HepG2 (cell line): ENCODE data around the gene THADA. TPM values are rescaled to one million over a fixed set of nuclear protein-coding genes. Genes with fewer than 3 reads are reported as not detected.

Source experiments
- HOMEZ ChIP-seq: IDR thresholded peaks from 2 replicates; pipeline ENCODE4 v1.6.1; 2016; ENCODE audit warnings: low read depth
- ISX ChIP-seq: sonication (generic); formaldehyde crosslinking; conservative IDR thresholded peaks from 2 replicates; pipeline ENCODE4 v1.5.0; 2020; ENCODE audit warnings: missing genetic modification reagents
- NPAS2 ChIP-seq: sonication (generic); formaldehyde crosslinking; IDR thresholded peaks from 2 replicates; pipeline ENCODE4 v1.8.0; 2022; ENCODE audit warnings: mild to moderate bottlenecking, missing genetic modification reagents, borderline replicate concordance
- SP2 ChIP-seq: sonication (generic); formaldehyde crosslinking; IDR thresholded peaks from 2 replicates; pipeline ENCODE4 v1.5.1; 2020; ENCODE audit warnings: mild to moderate bottlenecking, missing genetic modification reagents
- TAF1 ChIP-seq: sonication (generic); formaldehyde crosslinking; IDR thresholded peaks from 2 replicates; pipeline ENCODE4 v1.4.0; 2020; ENCODE audit warnings: missing genetic modification reagents
- USF2 ChIP-seq, 2 experiments: sonication (generic) in 1 of 2; formaldehyde crosslinking in 1 of 2; IDR thresholded peaks; 2 replicates each; pipeline versions ENCODE4 v1.5.1 to v1.6.1; 2011 to 2020; ENCODE audit warnings: borderline replicate concordance in 1 of 2, low read depth in 1 of 2, low read length in 1 of 2, mild to moderate bottlenecking in 1 of 2, missing genetic modification reagents in 1 of 2, moderate library complexity in 1 of 2
- ZNF607 ChIP-seq: sonication (generic); formaldehyde crosslinking; IDR thresholded peaks from 2 replicates; pipeline ENCODE4 v1.5.1; 2020; ENCODE audit warnings: missing genetic modification reagents, mild to moderate bottlenecking, borderline replicate concordance
- ZNF619 ChIP-seq: sonication (generic); formaldehyde crosslinking; IDR thresholded peaks from 2 replicates; pipeline ENCODE4 v1.4.0; 2020; ENCODE audit warnings: mild to moderate bottlenecking, missing genetic modification reagents
- ZNF644 ChIP-seq: IDR thresholded peaks from 2 replicates; pipeline ENCODE4 v1.6.1; 2016; ENCODE audit warnings: low read depth
- ZNF782 ChIP-seq: sonication (generic); formaldehyde crosslinking; IDR thresholded peaks from 2 replicates; pipeline ENCODE4 v1.4.0; 2020; ENCODE audit warnings: missing genetic modification reagents, mild to moderate bottlenecking, borderline replicate concordance
- ZSCAN31 ChIP-seq: sonication (generic); formaldehyde crosslinking; IDR thresholded peaks from 2 replicates; pipeline ENCODE4 v1.5.0; 2020; ENCODE audit warnings: low read depth, mild to moderate bottlenecking, missing genetic modification reagents
- polyA plus RNA-seq, 8 experiments: library from polyadenylated mRNA; depleted of rRNA in 3 of 8; stranded (reverse) in 7 of 8; unstranded in 1 of 8; fragments of >200 nt; fragmentation: Illumina TruSeq in 4 of 8; extraction: Trizol in 4 of 8; gene quantifications; 2 replicates each; pipeline versions ENCODE4 v1.2.1 to v1.2.3, GENCODE V29; 2011 to 2016; ENCODE audit warnings: low read depth in 4 of 8, missing spikeins in 1 of 8, mixed read lengths in 1 of 8; ENCODE audit not compliant: insufficient read depth in 1 of 8
- total RNA-seq, 5 experiments: library from RNA; depleted of rRNA; stranded (reverse); fragments of >200 nt; fragmentation: Illumina TruSeq; extraction: Trizol; gene quantifications; 2 replicates each; pipeline ENCODE4 v1.2.3, GENCODE V29; 2016; ENCODE audit warnings: low read depth in 1 of 5
- TF ChIP-seq, protein P1 (sequence below): sonication (generic); formaldehyde crosslinking; IDR thresholded peaks from 2 replicates; pipeline ENCODE4 v1.4.0; 2020; ENCODE audit warnings: missing genetic modification reagents, mild to moderate bottlenecking, borderline replicate concordance
- TF ChIP-seq, protein P2 (sequence below): sonication (generic); formaldehyde crosslinking; IDR thresholded peaks from 2 replicates; pipeline ENCODE4 v1.4.0; 2020; ENCODE audit warnings: missing genetic modification reagents, borderline replicate concordance
- TF ChIP-seq, protein P3 (sequence below): fragments of 450-650 bp; IDR thresholded peaks from 2 replicates; pipeline ENCODE4 v1.6.1; 2017; ENCODE audit warnings: mild to moderate bottlenecking

The THADA gene
- total and polyA plus RNA-seq, 2 of the 13 experiments (the other 11 are each of a cell fraction or from before 2014, with no cell fraction given) = 12.7 to 21.7 TPM

GRCh38 chr2:43224131-43224570 lies 371.7 kb downstream of the THADA start (continued):
- TF ChIP-seq, protein P1, sequence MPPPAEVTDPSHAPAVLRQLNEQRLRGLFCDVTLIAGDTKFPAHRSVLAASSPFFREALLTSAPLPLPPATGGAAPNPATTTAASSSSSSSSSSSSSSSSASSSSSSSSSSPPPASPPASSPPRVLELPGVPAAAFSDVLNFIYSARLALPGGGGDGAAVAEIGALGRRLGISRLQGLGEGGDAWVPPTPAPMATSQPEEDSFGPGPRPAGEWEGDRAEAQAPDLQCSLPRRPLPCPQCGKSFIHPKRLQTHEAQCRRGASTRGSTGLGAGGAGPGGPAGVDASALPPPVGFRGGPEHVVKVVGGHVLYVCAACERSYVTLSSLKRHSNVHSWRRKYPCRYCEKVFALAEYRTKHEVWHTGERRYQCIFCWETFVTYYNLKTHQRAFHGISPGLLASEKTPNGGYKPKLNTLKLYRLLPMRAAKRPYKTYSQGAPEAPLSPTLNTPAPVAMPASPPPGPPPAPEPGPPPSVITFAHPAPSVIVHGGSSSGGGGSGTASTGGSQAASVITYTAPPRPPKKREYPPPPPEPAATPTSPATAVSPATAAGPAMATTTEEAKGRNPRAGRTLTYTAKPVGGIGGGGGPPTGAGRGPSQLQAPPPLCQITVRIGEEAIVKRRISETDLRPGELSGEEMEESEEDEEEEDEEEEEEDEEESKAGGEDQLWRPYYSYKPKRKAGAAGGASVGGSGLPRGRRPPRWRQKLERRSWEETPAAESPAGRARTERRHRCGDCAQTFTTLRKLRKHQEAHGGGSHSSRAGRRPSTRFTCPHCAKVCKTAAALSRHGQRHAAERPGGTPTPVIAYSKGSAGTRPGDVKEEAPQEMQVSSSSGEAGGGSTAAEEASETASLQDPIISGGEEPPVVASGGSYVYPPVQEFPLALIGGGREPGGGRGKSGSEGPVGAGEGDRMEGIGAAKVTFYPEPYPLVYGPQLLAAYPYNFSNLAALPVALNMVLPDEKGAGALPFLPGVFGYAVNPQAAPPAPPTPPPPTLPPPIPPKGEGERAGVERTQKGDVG (CRISPR knock-in tag) = no peak
- TF ChIP-seq ZNF607 (CRISPR knock-in tag) (no peak), ZSCAN31 (CRISPR knock-in tag) (no peak), ZNF619 (CRISPR knock-in tag) (no peak), ZNF644 (CRISPR knock-in tag) (no peak), TAF1 (peak; percentile 59; the same call in 1 of the 2 replicates), ISX (CRISPR knock-in tag) (no peak), NPAS2 (CRISPR knock-in tag) (no peak), SP2 (CRISPR knock-in tag) (no peak), HOMEZ (CRISPR knock-in tag) (no peak), ZNF782 (CRISPR knock-in tag) (no peak), USF2 (IDR thresholded peaks at IDR 0.05; ENCODE audit: low read depth, low read length) (no peak), USF2 (CRISPR knock-in tag; IDR thresholded peaks at IDR 0.05; ENCODE audit: borderline replicate concordance) (no peak)
- TF ChIP-seq, protein P2, sequence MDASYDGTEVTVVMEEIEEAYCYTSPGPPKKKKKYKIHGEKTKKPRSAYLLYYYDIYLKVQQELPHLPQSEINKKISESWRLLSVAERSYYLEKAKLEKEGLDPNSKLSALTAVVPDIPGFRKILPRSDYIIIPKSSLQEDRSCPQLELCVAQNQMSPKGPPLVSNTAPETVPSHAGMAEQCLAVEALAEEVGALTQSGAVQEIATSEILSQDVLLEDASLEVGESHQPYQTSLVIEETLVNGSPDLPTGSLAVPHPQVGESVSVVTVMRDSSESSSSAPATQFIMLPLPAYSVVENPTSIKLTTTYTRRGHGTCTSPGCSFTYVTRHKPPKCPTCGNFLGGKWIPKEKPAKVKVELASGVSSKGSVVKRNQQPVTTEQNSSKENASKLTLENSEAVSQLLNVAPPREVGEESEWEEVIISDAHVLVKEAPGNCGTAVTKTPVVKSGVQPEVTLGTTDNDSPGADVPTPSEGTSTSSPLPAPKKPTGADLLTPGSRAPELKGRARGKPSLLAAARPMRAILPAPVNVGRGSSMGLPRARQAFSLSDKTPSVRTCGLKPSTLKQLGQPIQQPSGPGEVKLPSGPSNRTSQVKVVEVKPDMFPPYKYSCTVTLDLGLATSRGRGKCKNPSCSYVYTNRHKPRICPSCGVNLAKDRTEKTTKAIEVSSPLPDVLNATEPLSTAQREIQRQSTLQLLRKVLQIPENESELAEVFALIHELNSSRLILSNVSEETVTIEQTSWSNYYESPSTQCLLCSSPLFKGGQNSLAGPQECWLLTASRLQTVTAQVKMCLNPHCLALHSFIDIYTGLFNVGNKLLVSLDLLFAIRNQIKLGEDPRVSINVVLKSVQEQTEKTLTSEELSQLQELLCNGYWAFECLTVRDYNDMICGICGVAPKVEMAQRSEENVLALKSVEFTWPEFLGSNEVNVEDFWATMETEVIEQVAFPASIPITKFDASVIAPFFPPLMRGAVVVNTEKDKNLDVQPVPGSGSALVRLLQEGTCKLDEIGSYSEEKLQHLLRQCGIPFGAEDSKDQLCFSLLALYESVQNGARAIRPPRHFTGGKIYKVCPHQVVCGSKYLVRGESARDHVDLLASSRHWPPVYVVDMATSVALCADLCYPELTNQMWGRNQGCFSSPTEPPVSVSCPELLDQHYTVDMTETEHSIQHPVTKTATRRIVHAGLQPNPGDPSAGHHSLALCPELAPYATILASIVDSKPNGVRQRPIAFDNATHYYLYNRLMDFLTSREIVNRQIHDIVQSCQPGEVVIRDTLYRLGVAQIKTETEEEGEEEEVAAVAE = no peak
- TF ChIP-seq, protein P3, sequence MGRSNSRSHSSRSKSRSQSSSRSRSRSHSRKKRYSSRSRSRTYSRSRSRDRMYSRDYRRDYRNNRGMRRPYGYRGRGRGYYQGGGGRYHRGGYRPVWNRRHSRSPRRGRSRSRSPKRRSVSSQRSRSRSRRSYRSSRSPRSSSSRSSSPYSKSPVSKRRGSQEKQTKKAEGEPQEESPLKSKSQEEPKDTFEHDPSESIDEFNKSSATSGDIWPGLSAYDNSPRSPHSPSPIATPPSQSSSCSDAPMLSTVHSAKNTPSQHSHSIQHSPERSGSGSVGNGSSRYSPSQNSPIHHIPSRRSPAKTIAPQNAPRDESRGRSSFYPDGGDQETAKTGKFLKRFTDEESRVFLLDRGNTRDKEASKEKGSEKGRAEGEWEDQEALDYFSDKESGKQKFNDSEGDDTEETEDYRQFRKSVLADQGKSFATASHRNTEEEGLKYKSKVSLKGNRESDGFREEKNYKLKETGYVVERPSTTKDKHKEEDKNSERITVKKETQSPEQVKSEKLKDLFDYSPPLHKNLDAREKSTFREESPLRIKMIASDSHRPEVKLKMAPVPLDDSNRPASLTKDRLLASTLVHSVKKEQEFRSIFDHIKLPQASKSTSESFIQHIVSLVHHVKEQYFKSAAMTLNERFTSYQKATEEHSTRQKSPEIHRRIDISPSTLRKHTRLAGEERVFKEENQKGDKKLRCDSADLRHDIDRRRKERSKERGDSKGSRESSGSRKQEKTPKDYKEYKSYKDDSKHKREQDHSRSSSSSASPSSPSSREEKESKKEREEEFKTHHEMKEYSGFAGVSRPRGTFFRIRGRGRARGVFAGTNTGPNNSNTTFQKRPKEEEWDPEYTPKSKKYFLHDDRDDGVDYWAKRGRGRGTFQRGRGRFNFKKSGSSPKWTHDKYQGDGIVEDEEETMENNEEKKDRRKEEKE = no peak
